Liver (tissue), 9 donors: ENCODE results near the gene RASGRP4. TPM values are rescaled to one million over a fixed set of nuclear protein-coding genes. Genes with fewer than 3 reads are reported as not detected.

Experiments used
- DNase-seq: peaks from one replicate; pipeline ENCODE4 v3.0.0-alpha.2; 2017; ENCODE audit warnings: low spot score
- H3K27ac ChIP-seq, 2 donors: one replicate each; pipeline ENCODE4 v1.7.0; 2013; ENCODE audit warnings: inconsistent platforms in 2 of 2, low read length in 2 of 2, control low read depth in 1 of 2, low read depth in 1 of 2, mild to moderate bottlenecking in 1 of 2
- H3K27me3 ChIP-seq, 4 donors: one replicate each; pipeline versions ENCODE4 v1.6.1 to v1.7.0; 2013; ENCODE audit warnings: low read length in 3 of 4, inconsistent platforms in 1 of 4, mild to moderate bottlenecking in 1 of 4, moderate library complexity in 1 of 4; ENCODE audit not compliant: control insufficient read depth in 4 of 4, insufficient read depth in 4 of 4
- H3K36me3 ChIP-seq, 4 donors: one replicate each; pipeline versions ENCODE4 v1.6.1 to v1.7.0; 2013; ENCODE audit warnings: low read length in 3 of 4, mild to moderate bottlenecking in 3 of 4, low read depth in 1 of 4, moderate library complexity in 1 of 4; ENCODE audit not compliant: control insufficient read depth in 4 of 4, insufficient read depth in 3 of 4
- H3K4me1 ChIP-seq, 4 donors: one replicate each; pipeline versions ENCODE4 v1.6.1 to v1.7.0; 2013; ENCODE audit warnings: low read length in 3 of 4, mild to moderate bottlenecking in 3 of 4, moderate library complexity in 1 of 4; ENCODE audit not compliant: control insufficient read depth in 4 of 4, insufficient read depth in 4 of 4
- H3K4me3 ChIP-seq, 3 donors: one replicate each; pipeline versions ENCODE4 v1.6.1 to v1.7.0; 2013; ENCODE audit warnings: low read length in 3 of 3, control low read depth in 1 of 3, low read depth in 1 of 3, mild to moderate bottlenecking in 1 of 3
- H3K9ac ChIP-seq, 2 donors: one replicate each; pipeline ENCODE4 v1.7.0; 2013; ENCODE audit warnings: low read length in 2 of 2, mild to moderate bottlenecking in 2 of 2, moderate library complexity in 2 of 2, control low read depth in 1 of 2, low read depth in 1 of 2
- H3K9me3 ChIP-seq, 4 donors: one replicate each; pipeline versions ENCODE4 v1.6.1 to v1.7.0; 2013; ENCODE audit warnings: low read length in 3 of 4; ENCODE audit not compliant: control insufficient read depth in 4 of 4
- CTCF ChIP-seq: fragments of 150-350 bp; IDR thresholded peaks from 2 replicates; pipeline ENCODE4 v1.5.1; 2017; ENCODE audit warnings: improper control_type of control experiment, low read depth, low read length; ENCODE audit not compliant: missing input control
- EGR1 ChIP-seq, 2 donors: IDR thresholded peaks; 2 replicates each; pipeline ENCODE4 v1.6.1; 2016 to 2018; ENCODE audit warnings: antibody characterized with exemption in 2 of 2, low read depth in 2 of 2
- FOXA1 ChIP-seq: IDR thresholded peaks from 2 replicates; pipeline ENCODE4 v1.6.1; 2016; ENCODE audit warnings: antibody characterized with exemption
- FOXA2 ChIP-seq: IDR thresholded peaks from 2 replicates; pipeline ENCODE4 v1.6.1; 2016; ENCODE audit warnings: antibody characterized with exemption
- HNF4A ChIP-seq, 2 donors: conservative IDR thresholded peaks; 2 replicates each; pipeline ENCODE4 v1.6.1; 2016; ENCODE audit warnings: antibody characterized with exemption in 2 of 2, mild to moderate bottlenecking in 2 of 2
- HNF4G ChIP-seq: IDR thresholded peaks from 2 replicates; pipeline ENCODE4 v1.6.1; 2016; ENCODE audit warnings: antibody characterized with exemption
- JUND ChIP-seq, 2 donors: IDR thresholded peaks; 2 replicates each; pipeline ENCODE4 v1.6.1; 2016; ENCODE audit warnings: antibody characterized with exemption in 2 of 2
- MAX ChIP-seq: IDR thresholded peaks from 2 replicates; pipeline ENCODE4 v1.6.1; 2016; ENCODE audit warnings: antibody characterized with exemption
- NR2F2 ChIP-seq: IDR thresholded peaks from 2 replicates; pipeline ENCODE4 v1.6.1; 2016; ENCODE audit warnings: antibody characterized with exemption
- RAD21 ChIP-seq, 2 donors: IDR thresholded peaks; 2 replicates each; pipeline ENCODE4 v1.6.1; 2016; ENCODE audit warnings: antibody characterized with exemption in 2 of 2, mild to moderate bottlenecking in 2 of 2
- REST ChIP-seq: IDR thresholded peaks from 2 replicates; pipeline ENCODE4 v1.6.1; 2016; ENCODE audit warnings: antibody characterized with exemption, mild to moderate bottlenecking
- RXRA ChIP-seq, 2 donors: IDR thresholded peaks; 2 replicates each; pipeline ENCODE4 v1.6.1; 2017 to 2018; ENCODE audit warnings: antibody characterized with exemption in 2 of 2, mild to moderate bottlenecking in 1 of 2
- SP1 ChIP-seq: IDR thresholded peaks from 2 replicates; pipeline ENCODE4 v1.6.1; 2018; ENCODE audit warnings: antibody characterized with exemption, mild to moderate bottlenecking
- TAF1 ChIP-seq: conservative IDR thresholded peaks from 2 replicates; pipeline ENCODE4 v1.6.1; 2016; ENCODE audit warnings: antibody characterized with exemption, mild to moderate bottlenecking
- YY1 ChIP-seq: IDR thresholded peaks from 2 replicates; pipeline ENCODE4 v1.6.1; 2016; ENCODE audit warnings: antibody characterized with exemption, mild to moderate bottlenecking
- ZBTB33 ChIP-seq: IDR thresholded peaks from 2 replicates; pipeline ENCODE4 v1.6.1; 2016; ENCODE audit warnings: antibody characterized with exemption
- WGBS: extraction: QIAGEN DNeasy Blood & Tissue Kit; methylation state at CpG from one replicate; pipeline ENCODE4 v1.1.7; 2013; 5-methylcytosine and 5-hydroxymethylcytosine counted together
- polyA plus RNA-seq, 2 donors: library from polyadenylated mRNA; stranded (reverse) in 1 of 2; unstranded in 1 of 2; fragments of 200-250 nt in 1 of 2; fragments of >200 nt in 1 of 2; fragmentation: Nextera tagmentation in 1 of 2; extraction: Ambion mirVana in 1 of 2; gene quantifications; one replicate each; pipeline versions ENCODE4 v1.2.1 to v1.2.3, GENCODE V29; 2013 to 2015
- total RNA-seq, 2 donors: library from RNA; depleted of rRNA; stranded (reverse); fragments of >200 nt; gene quantifications; one replicate each; pipeline ENCODE4 v1.2.3, GENCODE V29; 2014
- donor health status: healthy.
- donor health status: healthy.
- donor health status: healthy.
- donor health status: healthy.
- donor health status: healthy.

RASGRP4 gene
- total and polyA plus RNA-seq, 4 donors = 0.60 to 2.4 (median 1.6) TPM

GRCh38 chr19:38458991-38459390 is 33.0 kb upstream of the RASGRP4 start (continued):
- TF ChIP-seq ZBTB33 (no peak), FOXA2 (no peak), MAX (no peak), RAD21 (IDR thresholded peaks at IDR 0.05) (no peak), EGR1 (IDR thresholded peaks at IDR 0.05; ENCODE audit: low read depth in 2 of 2) (no peak)

GRCh38 chr19:38457690-38458405 is 31.8 kb upstream of the RASGRP4 start:
- TF ChIP-seq MAX = no peak
- TF ChIP-seq SP1 = no peak
- TF ChIP-seq RXRA (IDR thresholded peaks at IDR 0.05) = no peak
- no peak for TF ChIP-seq RAD21 (IDR thresholded peaks at IDR 0.05)
- TF ChIP-seq FOXA1 = no peak
- TF ChIP-seq JUND (IDR thresholded peaks at IDR 0.05) = no peak
- no peak for TF ChIP-seq TAF1
- no peak for TF ChIP-seq NR2F2
- TF ChIP-seq HNF4A (conservative IDR thresholded peaks at IDR 0.05) = no peak
- TF ChIP-seq EGR1 (IDR thresholded peaks at IDR 0.05; ENCODE audit: low read depth in 2 of 2) = no peak
- TF ChIP-seq HNF4G = no peak
- TF ChIP-seq REST = no peak
- Histone ChIP-seq H3K4me3 (no peak overlapping the region), H3K27ac (no peak overlapping the region), H3K9ac (no peak overlapping the region), H3K36me3 (no peaks in the 10 kb centered on the region), H3K27me3 (no peaks in the 10 kb centered on the region), H3K9me3 (no peaks in the 10 kb centered on the region), H3K4me1 (no peaks in the 10 kb centered on the region)
- no peak for DNase-seq
- 90% methylated on average over 15 of the region's 15 CpGs for WGBS

- H3K36me3 ChIP-seq = no peaks in the 10 kb centered on the region
- H3K4me1 ChIP-seq = no peaks in the 10 kb centered on the region
- WGBS = 34% methylated on average over 5 of the region's 5 CpGs
- no peak overlapping the region for H3K4me3 ChIP-seq
- no peaks in the 10 kb centered on the region for H3K27me3 ChIP-seq
- no peak for DNase-seq
- no peak overlapping the region for H3K27ac ChIP-seq
- no peak overlapping the region for H3K9ac ChIP-seq
- H3K9me3 ChIP-seq = no peaks in the 10 kb centered on the region
- TF ChIP-seq YY1 (no peak), JUND (IDR thresholded peaks at IDR 0.05) (no peak), RAD21 (IDR thresholded peaks at IDR 0.05) (no peak), SP1 (no peak), REST (no peak), CTCF (no peak), HNF4A (conservative IDR thresholded peaks at IDR 0.05) (no peak), FOXA2 (no peak), ZBTB33 (no peak), NR2F2 (no peak)
Measured at GRCh38 chr19:38457202-38457601, 31.2 kb upstream of the RASGRP4 start.
